ENCODE data around the gene TADA2B. TPM values are rescaled to one million over a fixed set of nuclear protein-coding genes. Genes with fewer than 3 reads are reported as not detected.

TADA2B gene
- total and polyA plus RNA-seq, 2 of the 4 experiments (the other 2 are of a cell fraction), result 6.1 to 8.6 TPM

DNA sequence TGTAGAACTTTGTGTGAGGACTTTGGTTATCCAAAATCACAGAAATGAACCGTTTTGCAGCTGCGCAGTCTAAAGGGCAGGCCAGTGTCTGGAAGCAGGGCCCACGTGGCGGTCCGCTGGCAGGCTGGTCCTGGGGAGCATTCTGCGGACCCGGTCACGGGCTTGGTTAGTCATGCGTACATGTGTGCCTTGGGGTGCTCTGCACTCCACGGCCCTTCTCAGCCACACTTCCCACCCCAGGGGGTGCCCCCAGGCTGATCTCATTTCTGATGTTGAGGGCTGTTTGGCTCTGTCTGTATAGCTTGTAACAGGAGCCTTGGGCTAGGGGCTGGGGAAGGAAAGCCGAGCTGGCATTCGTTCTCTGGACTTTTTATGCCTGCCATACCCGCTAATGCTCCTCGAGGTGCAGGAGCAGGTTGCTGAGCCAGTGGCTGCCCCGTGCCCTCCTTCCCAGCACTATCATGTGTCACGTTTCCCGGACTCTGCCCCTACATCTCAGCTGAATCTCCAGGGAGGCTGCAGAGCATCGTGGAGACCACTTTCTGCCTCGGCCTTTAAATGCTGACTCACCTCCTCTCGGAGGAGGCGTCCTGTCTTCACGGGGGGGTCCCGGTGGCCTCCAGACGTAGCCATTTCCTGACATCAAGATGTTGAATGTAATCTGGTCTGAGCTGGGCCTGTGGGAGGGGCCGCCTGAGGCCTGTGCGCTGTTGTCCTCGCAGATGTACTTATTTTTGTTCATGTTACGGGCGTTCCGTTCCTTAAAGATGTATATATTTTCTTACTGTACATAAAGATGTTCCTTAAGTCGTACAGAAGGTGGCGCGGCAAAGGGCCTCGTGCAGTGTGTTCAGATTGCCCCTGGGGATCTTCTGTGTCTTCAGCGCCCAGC lies 11.4 kb upstream of the TADA2B start:
- Histone ChIP-seq H4K8ac (ENCODE audit: low read depth in 2 of 2, low read length in 2 of 2) (no peak overlapping the region), H3K9me1 (ENCODE audit: insufficient read depth, low read length) (peaks cover 29% of the 10 kb centered on the region), H3K4me1 (ENCODE audit: control insufficient read depth, insufficient read depth, low read length) (peaks cover 11% of the 10 kb centered on the region), H3K4me3 (ENCODE audit: insufficient read depth, low read depth, low read length) (no peak overlapping the region), H2AFZ (replicated peaks; ENCODE audit: low read length, poor library complexity) (no peak overlapping the region), H2BK5ac (ENCODE audit: low read depth, low read length, poor library complexity, severe bottlenecking) (no peak overlapping the region), H2AK9ac (replicated peaks; ENCODE audit: low read depth, low read length, poor library complexity) (peak overlapping the region; percentile 68), H2BK120ac (ENCODE audit: low read depth, low read length) (no peak overlapping the region), H3K9ac (ENCODE audit: low read depth, low read length) (no peak overlapping the region), H3K27ac (ENCODE audit: insufficient read depth, low read length) (no peak overlapping the region), H3K4me2 (ENCODE audit: low read depth, low read length) (no peak overlapping the region), H4K20me1 (ENCODE audit: insufficient read depth, low read length) (no peaks in the 10 kb centered on the region; the same call in 1 of the 2 replicates), H3K18ac (ENCODE audit: low read depth, low read length) (no peak overlapping the region), H3K14ac (replicated peaks; ENCODE audit: low read depth, low read length) (no peak overlapping the region), H4K5ac (ENCODE audit: low read depth, low read length) (no peak overlapping the region), H3K56ac (ENCODE audit: extremely low read depth, insufficient read depth, low read length) (no peak overlapping the region), H3K23ac (ENCODE audit: low read depth, low read length) (no peak overlapping the region), H2BK15ac (ENCODE audit: low read depth, low read length) (no peak overlapping the region), H3K4ac (ENCODE audit: low read depth, low read length) (no peak overlapping the region), H3K36me3 (ENCODE audit: control insufficient read depth, insufficient read depth, low read length) (peaks cover 47% of the 10 kb centered on the region), H3K79me1 (ENCODE audit: low read depth in 1 of 2, low read length in 2 of 2) (peaks cover 3 to 31% of the 10 kb centered on the region in 2 experiments; a peak in 2 of 4 replicates), H2AK5ac (ENCODE audit: low read depth, low read length) (no peak overlapping the region), H4K91ac (ENCODE audit: insufficient read depth, low read depth, low read length) (no peak overlapping the region), H3K27me3 (ENCODE audit: control insufficient read depth, insufficient read depth, low read length) (no peaks in the 10 kb centered on the region), H3K9me3 (ENCODE audit: control insufficient read depth, insufficient read depth, low read length) (no peaks in the 10 kb centered on the region), H2BK20ac (ENCODE audit: low read depth, low read length) (no peak overlapping the region)
- ChIA-PET CTCF (interaction anchor here (1.0 kb wide), 1 partner anchor 11 kb away, joined by 3 read pairs; the partner anchor contains the start of gene TADA2B), POLR2A (ENCODE audit: unreplicated experiment) (no interaction called here)
- 91% methylated on average over 9 of the region's 35 CpGs; no CpG with 5 or more reads in 1 of the 2 experiments for WGBS, 2 experiments (ENCODE audit: extremely low coverage in 2 of 2, insufficient read length in 1 of 2)
- dilution Hi-C loops (cut with HindIII; ENCODE audit: low sequenced_read_pairs, unreplicated experiment), result no loop called here
- no TSS peak for BruUV-seq (replicated peaks)
- ATAC-seq (ENCODE audit: low read depth), result no peak
- DNase-seq, result no peak
- intact Hi-C loops (cut with micrococcal nuclease), result no loop called here
- in situ Hi-C loops (cut with MboI; ENCODE audit: low sequenced_read_pairs), result no loop called here
- TF ChIP-seq BHLHE40 (IDR thresholded peaks at IDR 0.05; ENCODE audit: low read depth, low read length) (no peak), CEBPB (IDR thresholded peaks at IDR 0.05; ENCODE audit: low read depth, low read length) (no peak), MAFK (IDR thresholded peaks at IDR 0.05; ENCODE audit: low read depth, low read length) (no peak), FOS (IDR thresholded peaks at IDR 0.05; ENCODE audit: low read depth, low read length) (no peak), RFX5 (IDR thresholded peaks at IDR 0.05; ENCODE audit: low read depth, low read length) (no peak), MAZ (IDR thresholded peaks at IDR 0.05; ENCODE audit: borderline replicate concordance, low read depth, low read length) (no peak), POLR2A (IDR thresholded peaks at IDR 0.05; ENCODE audit: low read depth, low read length) (no peak), MXI1 (IDR thresholded peaks at IDR 0.05; ENCODE audit: borderline replicate concordance, low read depth, low read length) (no peak), CHD1 (IDR thresholded peaks at IDR 0.05; ENCODE audit: low read depth, low read length) (no peak), RCOR1 (IDR thresholded peaks at IDR 0.05; ENCODE audit: insufficient replicate concordance, low read length) (no peak), RAD21 (IDR thresholded peaks at IDR 0.05; ENCODE audit: low read length) (no peak), NFE2L2 (IDR thresholded peaks at IDR 0.05; ENCODE audit: low read depth, low read length) (no peak)
- TF ChIP-seq, protein P1, sequence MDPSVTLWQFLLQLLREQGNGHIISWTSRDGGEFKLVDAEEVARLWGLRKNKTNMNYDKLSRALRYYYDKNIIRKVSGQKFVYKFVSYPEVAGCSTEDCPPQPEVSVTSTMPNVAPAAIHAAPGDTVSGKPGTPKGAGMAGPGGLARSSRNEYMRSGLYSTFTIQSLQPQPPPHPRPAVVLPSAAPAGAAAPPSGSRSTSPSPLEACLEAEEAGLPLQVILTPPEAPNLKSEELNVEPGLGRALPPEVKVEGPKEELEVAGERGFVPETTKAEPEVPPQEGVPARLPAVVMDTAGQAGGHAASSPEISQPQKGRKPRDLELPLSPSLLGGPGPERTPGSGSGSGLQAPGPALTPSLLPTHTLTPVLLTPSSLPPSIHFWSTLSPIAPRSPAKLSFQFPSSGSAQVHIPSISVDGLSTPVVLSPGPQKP (IDR thresholded peaks at IDR 0.05; ENCODE audit: borderline replicate concordance, low read depth, low read length), result no peak
- TF ChIP-seq, protein P2, sequence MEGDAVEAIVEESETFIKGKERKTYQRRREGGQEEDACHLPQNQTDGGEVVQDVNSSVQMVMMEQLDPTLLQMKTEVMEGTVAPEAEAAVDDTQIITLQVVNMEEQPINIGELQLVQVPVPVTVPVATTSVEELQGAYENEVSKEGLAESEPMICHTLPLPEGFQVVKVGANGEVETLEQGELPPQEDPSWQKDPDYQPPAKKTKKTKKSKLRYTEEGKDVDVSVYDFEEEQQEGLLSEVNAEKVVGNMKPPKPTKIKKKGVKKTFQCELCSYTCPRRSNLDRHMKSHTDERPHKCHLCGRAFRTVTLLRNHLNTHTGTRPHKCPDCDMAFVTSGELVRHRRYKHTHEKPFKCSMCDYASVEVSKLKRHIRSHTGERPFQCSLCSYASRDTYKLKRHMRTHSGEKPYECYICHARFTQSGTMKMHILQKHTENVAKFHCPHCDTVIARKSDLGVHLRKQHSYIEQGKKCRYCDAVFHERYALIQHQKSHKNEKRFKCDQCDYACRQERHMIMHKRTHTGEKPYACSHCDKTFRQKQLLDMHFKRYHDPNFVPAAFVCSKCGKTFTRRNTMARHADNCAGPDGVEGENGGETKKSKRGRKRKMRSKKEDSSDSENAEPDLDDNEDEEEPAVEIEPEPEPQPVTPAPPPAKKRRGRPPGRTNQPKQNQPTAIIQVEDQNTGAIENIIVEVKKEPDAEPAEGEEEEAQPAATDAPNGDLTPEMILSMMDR (conservative IDR thresholded peaks at IDR 0.05; ENCODE audit: low read depth, low read length), result no peak
- TF ChIP-seq, protein P3, sequence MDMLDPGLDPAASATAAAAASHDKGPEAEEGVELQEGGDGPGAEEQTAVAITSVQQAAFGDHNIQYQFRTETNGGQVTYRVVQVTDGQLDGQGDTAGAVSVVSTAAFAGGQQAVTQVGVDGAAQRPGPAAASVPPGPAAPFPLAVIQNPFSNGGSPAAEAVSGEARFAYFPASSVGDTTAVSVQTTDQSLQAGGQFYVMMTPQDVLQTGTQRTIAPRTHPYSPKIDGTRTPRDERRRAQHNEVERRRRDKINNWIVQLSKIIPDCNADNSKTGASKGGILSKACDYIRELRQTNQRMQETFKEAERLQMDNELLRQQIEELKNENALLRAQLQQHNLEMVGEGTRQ (IDR thresholded peaks at IDR 0.05; ENCODE audit: low read depth, low read length), result no peak

Data from IMR-90 (cell line).